Liver (tissue), 9 donors: Measurements from ENCODE around the gene BAHD1. TPM values are rescaled to one million over a fixed set of nuclear protein-coding genes. Genes with fewer than 3 reads are reported as not detected.

Experiments used
- DNase-seq: peaks from one replicate; pipeline ENCODE4 v3.0.0-alpha.2; 2017; ENCODE audit warnings: low spot score
- H3K27ac ChIP-seq, 2 donors: one replicate each; pipeline ENCODE4 v1.7.0; 2013; ENCODE audit warnings: inconsistent platforms in 2 of 2, low read length in 2 of 2, control low read depth in 1 of 2, low read depth in 1 of 2, mild to moderate bottlenecking in 1 of 2
- H3K27me3 ChIP-seq, 4 donors: one replicate each; pipeline versions ENCODE4 v1.6.1 to v1.7.0; 2013; ENCODE audit warnings: low read length in 3 of 4, inconsistent platforms in 1 of 4, mild to moderate bottlenecking in 1 of 4, moderate library complexity in 1 of 4; ENCODE audit not compliant: control insufficient read depth in 4 of 4, insufficient read depth in 4 of 4
- H3K36me3 ChIP-seq, 4 donors: one replicate each; pipeline versions ENCODE4 v1.6.1 to v1.7.0; 2013; ENCODE audit warnings: low read length in 3 of 4, mild to moderate bottlenecking in 3 of 4, low read depth in 1 of 4, moderate library complexity in 1 of 4; ENCODE audit not compliant: control insufficient read depth in 4 of 4, insufficient read depth in 3 of 4
- H3K4me1 ChIP-seq, 4 donors: one replicate each; pipeline versions ENCODE4 v1.6.1 to v1.7.0; 2013; ENCODE audit warnings: low read length in 3 of 4, mild to moderate bottlenecking in 3 of 4, moderate library complexity in 1 of 4; ENCODE audit not compliant: control insufficient read depth in 4 of 4, insufficient read depth in 4 of 4
- H3K4me3 ChIP-seq, 3 donors: one replicate each; pipeline versions ENCODE4 v1.6.1 to v1.7.0; 2013; ENCODE audit warnings: low read length in 3 of 3, control low read depth in 1 of 3, low read depth in 1 of 3, mild to moderate bottlenecking in 1 of 3
- H3K9ac ChIP-seq, 2 donors: one replicate each; pipeline ENCODE4 v1.7.0; 2013; ENCODE audit warnings: low read length in 2 of 2, mild to moderate bottlenecking in 2 of 2, moderate library complexity in 2 of 2, control low read depth in 1 of 2, low read depth in 1 of 2
- H3K9me3 ChIP-seq, 4 donors: one replicate each; pipeline versions ENCODE4 v1.6.1 to v1.7.0; 2013; ENCODE audit warnings: low read length in 3 of 4; ENCODE audit not compliant: control insufficient read depth in 4 of 4
- ATF3 ChIP-seq: IDR thresholded peaks from 2 replicates; pipeline ENCODE4 v1.6.1; 2016; ENCODE audit warnings: antibody characterized with exemption
- CTCF ChIP-seq: fragments of 150-350 bp; IDR thresholded peaks from 2 replicates; pipeline ENCODE4 v1.5.1; 2017; ENCODE audit warnings: improper control_type of control experiment, low read depth, low read length; ENCODE audit not compliant: missing input control
- FOXA1 ChIP-seq: IDR thresholded peaks from 2 replicates; pipeline ENCODE4 v1.6.1; 2016; ENCODE audit warnings: antibody characterized with exemption
- FOXA2 ChIP-seq: IDR thresholded peaks from 2 replicates; pipeline ENCODE4 v1.6.1; 2016; ENCODE audit warnings: antibody characterized with exemption
- GABPA ChIP-seq, 2 donors: IDR thresholded peaks in 1 of 2; conservative IDR thresholded peaks in 1 of 2; 2 replicates each; pipeline ENCODE4 v1.6.1; 2016; ENCODE audit warnings: antibody characterized with exemption in 2 of 2, mild to moderate bottlenecking in 1 of 2, moderate library complexity in 1 of 2
- JUND ChIP-seq, 2 donors: IDR thresholded peaks; 2 replicates each; pipeline ENCODE4 v1.6.1; 2016; ENCODE audit warnings: antibody characterized with exemption in 2 of 2
- NR2F2 ChIP-seq: IDR thresholded peaks from 2 replicates; pipeline ENCODE4 v1.6.1; 2016; ENCODE audit warnings: antibody characterized with exemption
- RAD21 ChIP-seq, 2 donors: IDR thresholded peaks; 2 replicates each; pipeline ENCODE4 v1.6.1; 2016; ENCODE audit warnings: antibody characterized with exemption in 2 of 2, mild to moderate bottlenecking in 2 of 2
- REST ChIP-seq: IDR thresholded peaks from 2 replicates; pipeline ENCODE4 v1.6.1; 2016; ENCODE audit warnings: antibody characterized with exemption, mild to moderate bottlenecking
- RXRA ChIP-seq, 2 donors: IDR thresholded peaks; 2 replicates each; pipeline ENCODE4 v1.6.1; 2017 to 2018; ENCODE audit warnings: antibody characterized with exemption in 2 of 2, mild to moderate bottlenecking in 1 of 2
- SP1 ChIP-seq: IDR thresholded peaks from 2 replicates; pipeline ENCODE4 v1.6.1; 2018; ENCODE audit warnings: antibody characterized with exemption, mild to moderate bottlenecking
- TAF1 ChIP-seq: conservative IDR thresholded peaks from 2 replicates; pipeline ENCODE4 v1.6.1; 2016; ENCODE audit warnings: antibody characterized with exemption, mild to moderate bottlenecking
- YY1 ChIP-seq: IDR thresholded peaks from 2 replicates; pipeline ENCODE4 v1.6.1; 2016; ENCODE audit warnings: antibody characterized with exemption, mild to moderate bottlenecking
- ZBTB33 ChIP-seq: IDR thresholded peaks from 2 replicates; pipeline ENCODE4 v1.6.1; 2016; ENCODE audit warnings: antibody characterized with exemption
- WGBS: extraction: QIAGEN DNeasy Blood & Tissue Kit; methylation state at CpG from one replicate; pipeline ENCODE4 v1.1.7; 2013; 5-methylcytosine and 5-hydroxymethylcytosine counted together
- polyA plus RNA-seq, 2 donors: library from polyadenylated mRNA; stranded (reverse) in 1 of 2; unstranded in 1 of 2; fragments of 200-250 nt in 1 of 2; fragments of >200 nt in 1 of 2; fragmentation: Nextera tagmentation in 1 of 2; extraction: Ambion mirVana in 1 of 2; gene quantifications; one replicate each; pipeline versions ENCODE4 v1.2.1 to v1.2.3, GENCODE V29; 2013 to 2015
- total RNA-seq, 2 donors: library from RNA; depleted of rRNA; stranded (reverse); fragments of >200 nt; gene quantifications; one replicate each; pipeline ENCODE4 v1.2.3, GENCODE V29; 2014
- donor health status: healthy.
- donor health status: healthy.
- donor health status: healthy.
- donor health status: healthy.
- donor health status: healthy.

BAHD1 gene
- total and polyA plus RNA-seq, 4 donors: 1.8 to 8.7 (median 6.6) TPM

GRCh38 chr15:40415226-40415625, 25.5 kb upstream of the BAHD1 start:
- H3K27ac ChIP-seq: no peak overlapping the region
- DNase-seq: no peak
- TF ChIP-seq JUND (IDR thresholded peaks at IDR 0.05) (no peak), ZBTB33 (no peak), ATF3 (no peak), FOXA2 (no peak), TAF1 (no peak), NR2F2 (no peak), YY1 (no peak), SP1 (no peak), GABPA (IDR thresholded peaks at IDR 0.05 in 1 of 2, conservative IDR thresholded peaks at IDR 0.05 in 1 of 2) (no peak), REST (no peak)
- H3K9ac ChIP-seq: no peak overlapping the region
- peaks cover 12 to 29% (median 24%) of the 10 kb centered on the region in 4 donors for H3K4me1 ChIP-seq
- 95% methylated on average over 10 of the region's 10 CpGs for WGBS
- H3K4me3 ChIP-seq: no peak overlapping the region
- no peaks in the 10 kb centered on the region for H3K9me3 ChIP-seq
- no peaks in the 10 kb centered on the region for H3K27me3 ChIP-seq
- peaks cover 13 to 59% (median 38%) of the 10 kb centered on the region in 4 donors for H3K36me3 ChIP-seq

- no peak overlapping the region for H3K27ac ChIP-seq
- H3K9me3 ChIP-seq: no peaks in the 10 kb centered on the region
- H3K4me3 ChIP-seq: no peak overlapping the region
- peaks cover 16 to 35% (median 32%) of the 10 kb centered on the region in 4 donors for H3K4me1 ChIP-seq
- no peak overlapping the region for H3K9ac ChIP-seq
- H3K36me3 ChIP-seq: peaks cover 13 to 50% (median 31%) of the 10 kb centered on the region in 4 donors
- TF ChIP-seq FOXA1: no peak
- no peak for TF ChIP-seq ATF3
- no peak for TF ChIP-seq JUND (IDR thresholded peaks at IDR 0.05)
- no peak for TF ChIP-seq RXRA (IDR thresholded peaks at IDR 0.05)
- TF ChIP-seq RAD21 (IDR thresholded peaks at IDR 0.05): no peak
- no peak for TF ChIP-seq TAF1
- TF ChIP-seq NR2F2: no peak
- no peak for TF ChIP-seq CTCF
- 96% methylated on average over 14 of the region's 14 CpGs for WGBS
- no peak for DNase-seq
- H3K27me3 ChIP-seq: no peaks in the 10 kb centered on the region
Measured at GRCh38 chr15:40416056-40416455, 24.7 kb upstream of the BAHD1 start.
